DMS153 (cell line): ENCODE measurements around the gene ADGRV1.
A peak's percentile ranks its signal among the peaks of the same experiment; 100 is the strongest.
"Not testable (repeated sequence)": the region's sequence is repeated elsewhere in the genome, so short reads cannot be mapped to it uniquely, and the experiment has no call there.

Source experiments
- DNase-seq: peaks from one replicate; lab custom pipeline; 2025; lab: John Stamatoyannopoulos, UW

ADGRV1 gene

DNA sequence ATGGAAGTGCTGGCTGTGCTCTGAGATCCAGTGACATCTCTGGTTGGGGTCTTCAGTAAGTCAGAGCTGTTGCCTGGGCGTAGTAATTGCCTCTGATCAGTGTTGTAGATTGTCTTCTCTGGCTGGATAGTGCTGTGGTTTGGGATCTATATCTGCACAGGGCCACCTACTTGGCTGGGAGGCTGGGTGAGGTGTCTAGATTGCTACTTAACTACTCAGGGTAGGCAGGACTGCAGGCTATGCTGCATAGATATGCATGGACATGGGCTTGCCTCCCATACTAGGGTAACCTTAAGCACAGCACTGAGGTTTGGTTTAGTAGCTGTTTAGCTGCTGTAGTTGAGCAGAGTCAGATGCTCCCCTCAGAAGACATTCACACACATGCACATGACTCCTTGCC lies 181.0 kb downstream of the ADGRV1 start:
- DNase-seq, result no peak

- no peak for DNase-seq
Measured at GRCh38 chr5:90740244-90740799, 181.7 kb downstream of the ADGRV1 start.

GRCh38 chr5:90741022-90741564 lies 182.5 kb downstream of the ADGRV1 start:
- no peak for DNase-seq

GRCh38 chr5:90746119-90746518 lies 187.5 kb downstream of the ADGRV1 start:
- no peak for DNase-seq

DNA sequence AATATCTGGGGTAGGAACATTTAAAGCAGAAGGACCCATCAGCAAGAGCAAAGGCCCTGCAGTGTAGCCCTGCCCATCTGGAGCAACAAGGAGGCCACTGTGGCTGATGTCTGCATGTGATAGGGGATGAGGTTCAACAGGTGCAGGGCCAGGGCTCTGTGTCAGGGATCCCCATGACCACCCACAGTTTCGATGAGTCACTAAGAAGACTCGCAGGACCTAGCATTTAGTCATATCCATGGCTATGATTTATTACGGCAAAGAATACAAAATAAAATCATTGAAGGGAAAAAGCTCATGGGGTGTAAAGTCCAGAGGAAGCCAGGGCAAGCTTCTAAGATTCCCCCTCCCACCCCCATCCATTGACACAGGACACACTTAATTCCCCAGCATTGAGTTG lies 188.6 kb downstream of the ADGRV1 start:
- no peak for DNase-seq

GRCh38 chr5:90747693-90748092 lies 189.1 kb downstream of the ADGRV1 start:
- DNase-seq, result no peak

GRCh38 chr5:90759119-90759518 lies 200.5 kb downstream of the ADGRV1 start:
- no peak for DNase-seq

GRCh38 chr5:90767710-90768109 lies 209.1 kb downstream of the ADGRV1 start:
- no peak for DNase-seq

DNA sequence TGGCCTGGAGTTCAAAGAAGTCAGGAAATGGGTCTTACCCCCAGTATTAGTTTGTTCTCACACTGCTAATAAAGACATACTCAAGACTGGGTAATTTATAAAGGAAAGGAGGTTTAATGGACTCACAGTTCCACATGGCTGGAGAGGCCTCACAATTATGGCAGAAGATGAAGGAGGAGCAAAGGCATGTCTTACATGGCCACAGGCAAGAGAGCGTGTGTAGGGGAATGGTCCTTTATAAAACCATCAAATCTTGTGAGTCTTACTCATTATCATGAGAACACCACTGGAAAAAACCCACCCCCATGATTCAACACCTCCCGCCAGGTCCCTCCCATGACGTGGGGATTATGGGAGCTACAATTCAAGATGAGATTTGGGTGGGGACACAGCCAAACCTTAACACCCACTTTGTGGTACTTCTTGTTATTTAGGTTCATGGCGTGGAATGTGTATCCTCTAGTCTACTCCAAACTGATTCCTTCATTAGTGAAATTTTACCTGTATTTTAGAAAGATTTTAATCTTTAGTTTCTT lies 211.5 kb downstream of the ADGRV1 start:
- not testable (repeated sequence) for DNase-seq

DNA sequence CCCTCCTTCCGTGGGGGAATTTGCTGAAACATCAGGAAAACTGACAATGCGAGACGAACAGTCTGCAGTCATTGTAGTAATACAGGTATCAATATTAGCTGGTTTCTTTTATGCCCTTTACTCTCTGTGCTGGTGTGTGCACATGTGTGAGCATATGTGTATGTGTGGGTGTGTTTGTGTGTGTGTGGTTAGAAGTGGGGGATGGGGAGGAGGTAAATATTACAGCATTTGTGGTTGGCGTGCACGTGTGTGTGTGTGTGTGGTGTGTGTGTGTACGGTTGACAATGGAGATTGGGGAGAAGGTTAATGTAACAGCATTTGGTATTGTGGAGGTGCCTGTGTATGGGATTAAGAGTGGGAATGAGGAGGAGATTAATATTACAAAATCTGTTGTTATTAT lies 219.4 kb downstream of the ADGRV1 start:
- DNase-seq, result no peak

GRCh38 chr5:90783460-90784333 lies 225.1 kb downstream of the ADGRV1 start:
- DNase-seq, result peak; percentile 2

DNA sequence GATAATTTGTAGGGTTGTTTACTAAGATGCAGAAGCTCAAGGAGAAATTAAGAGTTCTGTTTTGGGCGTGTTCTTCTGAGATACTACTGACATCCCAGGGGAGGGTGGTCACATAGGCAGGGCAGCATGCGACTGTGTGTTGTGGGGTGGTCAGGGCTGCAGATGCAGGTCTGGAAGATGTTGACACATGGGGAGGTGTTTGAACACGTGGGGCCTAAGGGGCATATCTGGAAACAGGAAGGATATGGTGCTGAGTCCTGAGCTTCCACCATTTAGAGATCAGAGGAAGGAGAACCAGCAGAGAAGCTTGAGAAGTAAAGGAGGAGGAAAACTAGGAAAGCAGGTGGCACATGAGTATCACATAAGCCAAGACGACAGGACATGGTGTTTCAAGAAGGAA lies 228.2 kb downstream of the ADGRV1 start:
- no peak for DNase-seq

DNA sequence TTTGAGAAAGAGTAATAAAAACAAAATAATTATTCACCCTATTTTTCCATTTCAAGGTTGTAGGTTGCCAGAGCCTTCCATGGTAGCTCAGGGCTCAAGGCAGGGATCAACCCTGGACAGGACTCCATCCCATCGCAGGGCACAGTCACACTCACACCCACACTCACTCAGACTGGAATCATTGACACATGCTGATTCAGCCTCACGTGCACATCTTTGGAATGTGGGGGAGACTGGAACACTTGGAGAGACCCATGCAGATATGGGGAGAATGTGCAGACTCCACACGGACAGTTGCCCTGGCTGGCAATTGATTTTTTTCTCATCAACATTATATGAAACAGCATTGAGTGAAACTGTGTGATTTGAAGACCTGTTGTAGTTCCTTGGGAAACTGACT lies 234.1 kb downstream of the ADGRV1 start:
- DNase-seq, result no peak

DNA sequence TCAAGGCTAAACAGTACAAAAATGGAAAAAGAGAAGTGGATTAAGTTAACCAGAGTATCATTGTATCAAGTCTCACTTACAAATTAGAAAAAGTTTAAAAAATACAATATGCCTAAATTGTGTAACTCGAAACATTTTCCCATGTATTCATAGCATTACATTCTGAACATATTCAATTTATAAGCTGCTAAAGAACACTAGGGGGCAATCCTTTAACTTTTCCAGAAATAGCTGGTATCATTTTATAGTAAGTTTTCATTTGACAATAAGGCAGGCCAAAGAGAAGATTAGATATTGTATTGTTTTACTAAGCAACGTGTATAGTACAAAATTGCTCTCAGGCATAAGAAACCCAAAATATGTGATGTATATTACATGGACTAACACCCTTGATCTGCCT lies 234.6 kb downstream of the ADGRV1 start:
- DNase-seq, result no peak

- DNase-seq, result not testable (repeated sequence)
Measured at GRCh38 chr5:90796919-90797318, 238.3 kb downstream of the ADGRV1 start.

DNA sequence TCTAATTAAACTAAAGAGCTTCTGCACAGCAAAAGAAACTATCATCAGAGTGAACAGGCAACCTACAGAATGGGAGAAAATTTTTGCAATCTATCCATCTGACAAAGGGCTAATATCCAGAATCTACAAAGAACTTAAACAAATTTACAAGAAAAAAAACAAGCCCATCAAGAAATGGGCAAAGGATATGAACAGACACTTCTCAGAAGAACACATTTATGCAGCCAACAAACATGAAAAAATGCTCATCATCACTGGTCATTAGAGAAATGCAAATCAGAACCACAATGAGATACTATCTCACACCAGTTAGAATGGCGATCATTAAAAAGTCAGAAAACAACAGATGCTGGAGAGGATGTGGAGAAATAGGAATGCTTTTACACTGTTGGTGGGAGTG lies 241.5 kb downstream of the ADGRV1 start:
- not testable (repeated sequence) for DNase-seq

- DNase-seq, result not testable (repeated sequence)
Measured at GRCh38 chr5:90800515-90800914, 241.9 kb downstream of the ADGRV1 start.

DNA sequence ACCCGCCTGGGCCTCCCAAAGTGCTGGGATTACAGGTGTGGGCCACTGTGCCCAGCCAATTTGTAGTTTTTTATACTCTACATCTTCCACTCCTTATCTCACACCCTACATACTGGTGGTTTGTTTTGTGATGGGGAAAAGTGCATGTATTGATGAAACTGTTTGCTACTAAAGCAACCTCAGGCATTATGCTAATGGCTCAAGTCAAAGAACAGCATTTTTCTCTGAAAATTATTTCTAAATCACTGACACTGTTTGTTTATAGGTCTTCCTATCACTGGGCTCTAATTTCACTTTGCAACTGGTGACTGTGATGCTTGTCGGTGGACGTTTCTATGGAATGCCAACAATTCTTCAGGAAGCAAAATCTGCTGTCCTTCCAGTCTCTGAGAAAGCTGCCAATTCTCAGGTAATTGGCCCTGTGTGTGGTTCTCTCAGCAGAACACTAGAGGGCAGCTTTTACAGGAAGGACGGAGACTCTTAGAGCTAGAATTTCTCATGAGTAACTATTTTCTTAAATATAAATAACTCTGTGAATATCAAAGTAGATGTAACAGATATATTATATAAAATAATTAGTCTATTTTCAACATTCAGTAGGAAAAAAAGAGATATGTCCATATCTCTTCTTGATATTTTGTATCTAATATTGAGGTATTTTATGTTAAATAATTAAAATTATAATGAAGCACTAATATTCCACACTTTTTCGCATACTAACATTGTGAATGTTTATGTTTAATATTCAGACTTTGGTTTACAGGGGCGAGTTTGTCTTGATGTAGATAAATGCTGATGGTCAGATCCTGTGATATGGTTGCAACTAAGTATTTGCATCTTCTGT lies 244.1 kb downstream of the ADGRV1 start:
- no peak for DNase-seq

DNA sequence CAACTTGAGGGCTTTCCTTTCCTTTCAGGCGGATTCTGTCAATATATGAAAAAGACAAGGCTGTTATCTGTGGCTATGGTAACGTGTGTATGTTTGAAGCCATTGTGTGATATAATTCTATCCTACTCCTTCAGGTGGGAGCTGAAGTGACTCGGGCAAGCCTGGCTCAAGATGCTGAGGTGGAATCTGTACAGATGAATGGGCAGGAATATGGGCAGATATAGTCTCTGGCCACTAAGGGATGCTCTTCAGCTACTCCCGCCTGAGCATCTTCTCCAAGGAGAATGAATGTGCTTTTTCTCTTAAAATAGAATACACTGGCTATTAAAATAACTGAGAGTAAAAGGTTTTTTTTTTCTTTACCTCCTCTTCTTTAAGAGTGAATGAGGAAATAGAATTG lies 244.8 kb downstream of the ADGRV1 start:
- DNase-seq, result no peak

DNA sequence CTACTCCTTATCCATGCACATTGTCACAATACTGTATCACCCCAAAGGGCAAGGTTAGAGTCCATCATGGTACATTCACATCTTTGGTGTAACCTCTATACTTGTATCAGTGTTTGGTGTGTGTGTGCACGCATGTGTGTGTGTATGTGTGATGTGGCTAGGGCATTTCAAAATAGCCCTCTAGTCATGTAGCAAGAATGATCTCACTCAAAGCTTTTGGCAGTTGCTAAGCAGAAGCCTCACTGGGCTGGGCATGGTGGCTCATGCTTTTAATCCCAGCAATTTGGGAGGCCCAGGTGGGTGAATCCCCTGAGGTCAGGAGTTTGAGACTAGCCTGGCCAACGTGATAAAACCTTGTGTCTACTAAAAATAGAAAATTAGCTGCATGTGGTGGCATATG lies 245.3 kb downstream of the ADGRV1 start:
- DNase-seq, result no peak

DNA sequence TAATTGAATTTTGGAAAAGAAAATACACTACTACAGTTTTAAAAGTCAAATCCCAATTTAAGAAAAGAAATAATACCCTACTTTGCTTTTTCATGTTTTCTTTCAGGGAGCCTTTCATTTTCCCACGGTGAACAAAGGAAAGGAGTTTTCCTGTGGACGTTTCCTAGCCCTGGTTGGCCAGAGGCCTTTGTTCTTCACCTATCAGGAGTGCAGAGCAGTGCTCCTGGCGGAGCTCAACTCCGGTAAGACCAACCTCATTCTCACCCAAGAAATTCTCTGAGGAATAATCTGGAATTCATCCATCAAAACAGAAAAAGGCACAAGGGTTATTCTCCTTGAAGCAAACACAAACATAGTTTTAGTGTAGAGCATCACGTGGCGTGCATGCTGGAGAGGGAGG lies 248.9 kb downstream of the ADGRV1 start:
- DNase-seq, result no peak
